IPS-18a (cell line): ENCODE results near the gene SPATS2.
"Not testable (repeated sequence)": the region's sequence is repeated elsewhere in the genome, so short reads cannot be mapped to it uniquely, and the experiment has no call there.

Experiments
- H3K27ac ChIP-seq: one replicate; pipeline ENCODE4 v1.5.1; 2013; ENCODE audit warnings: low read length
- H3K27me3 ChIP-seq: one replicate; pipeline ENCODE4 v1.6.1; 2013; ENCODE audit warnings: mild to moderate bottlenecking, low read length; ENCODE audit not compliant: control insufficient read depth, insufficient read depth
- H3K36me3 ChIP-seq: one replicate; pipeline ENCODE4 v1.6.1; 2013; ENCODE audit warnings: low read depth, low read length; ENCODE audit not compliant: control insufficient read depth
- H3K4me1 ChIP-seq: one replicate; pipeline ENCODE4 v1.6.1; 2013; ENCODE audit warnings: low read depth, low read length; ENCODE audit not compliant: control insufficient read depth
- H3K4me3 ChIP-seq: one replicate; pipeline ENCODE4 v1.5.1; 2013; ENCODE audit warnings: low read length
- H3K9ac ChIP-seq: one replicate; pipeline ENCODE4 v1.6.1; 2013; ENCODE audit warnings: mild to moderate bottlenecking, low read length, moderate library complexity
- H3K9me3 ChIP-seq: one replicate; pipeline ENCODE4 v1.6.1; 2013; ENCODE audit warnings: low read depth, low read length; ENCODE audit not compliant: control insufficient read depth

The SPATS2 gene

DNA sequence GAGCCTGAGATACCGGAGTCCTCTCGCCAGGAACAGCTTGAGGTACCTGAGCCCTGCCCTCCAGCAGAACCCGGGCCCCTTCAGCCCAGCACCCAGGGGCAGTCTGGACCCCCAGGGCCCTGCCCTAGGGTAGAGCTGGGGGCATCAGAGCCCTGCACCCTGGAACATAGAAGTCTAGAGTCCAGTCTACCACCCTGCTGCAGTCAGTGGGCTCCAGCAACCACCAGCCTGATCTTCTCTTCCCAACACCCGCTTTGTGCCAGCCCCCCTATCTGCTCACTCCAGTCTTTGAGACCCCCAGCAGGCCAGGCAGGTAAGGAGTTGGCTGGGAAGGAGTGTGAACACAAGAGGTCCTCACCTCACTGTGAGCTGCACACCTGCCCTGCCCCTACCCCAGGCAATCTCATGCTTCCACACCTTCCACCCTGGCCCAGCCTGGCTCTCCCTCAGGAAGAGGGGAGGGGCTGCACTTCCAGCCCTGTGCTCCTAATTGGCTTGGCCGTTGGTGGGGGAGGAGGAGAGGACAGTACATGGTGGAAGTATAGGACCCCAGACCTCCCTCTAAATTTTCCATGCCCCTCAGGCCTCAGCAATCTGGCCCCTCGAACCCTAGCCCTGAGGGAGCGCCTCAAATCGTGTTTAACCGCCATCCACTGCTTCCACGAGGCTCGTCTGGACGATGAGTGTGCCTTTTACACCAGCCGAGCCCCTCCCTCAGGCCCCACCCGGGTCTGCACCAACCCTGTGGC is 36.5 kb upstream of the SPATS2 start:
- Histone ChIP-seq H3K9ac (no peak overlapping the region), H3K36me3 (peaks cover 37% of the 10 kb centered on the region), H3K27ac (no peak overlapping the region)

DNA sequence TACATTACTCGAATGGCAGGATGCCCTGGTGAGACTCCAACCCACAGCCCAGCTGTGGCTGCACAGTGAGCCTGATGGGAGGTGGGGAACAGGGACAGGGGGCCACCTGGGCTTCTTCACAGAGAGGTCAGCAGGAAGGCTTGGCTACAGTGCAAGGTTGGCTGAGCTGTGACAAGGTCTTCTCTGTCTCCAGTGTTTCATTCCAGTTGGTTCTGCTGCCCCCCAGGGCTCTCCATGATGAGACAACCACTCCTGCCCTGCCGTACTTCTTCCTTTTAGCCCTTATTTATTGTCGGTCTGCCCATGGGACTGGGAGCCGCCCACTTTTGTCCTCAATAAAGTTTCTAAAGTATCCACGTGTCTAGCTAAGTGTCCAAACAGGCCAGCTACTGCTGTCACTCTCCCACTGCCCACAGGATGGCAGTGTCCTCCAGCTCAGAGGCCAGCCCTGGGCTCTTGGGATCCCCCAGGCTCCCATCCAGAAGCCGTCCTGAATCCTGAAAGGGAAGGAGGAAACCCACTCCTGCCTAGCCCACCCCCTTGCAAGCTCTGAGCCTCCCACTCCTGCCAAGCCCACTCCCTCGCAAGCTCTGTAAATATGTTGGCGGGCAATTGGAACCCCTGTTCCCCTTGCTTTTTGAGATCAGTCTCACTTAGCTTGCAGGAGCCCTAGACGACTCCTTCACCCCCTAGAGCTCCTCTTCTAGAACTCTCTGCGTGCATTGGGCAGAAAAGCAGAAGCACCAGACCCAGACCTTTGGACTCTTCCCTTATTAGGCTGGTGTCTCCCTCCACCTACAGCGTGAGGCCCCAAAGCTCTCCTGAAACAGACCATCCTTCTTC is 35.7 kb upstream of the SPATS2 start:
- Histone ChIP-seq H3K9me3 (no peaks in the 10 kb centered on the region), H3K9ac (no peak overlapping the region), H3K4me1 (no peaks in the 10 kb centered on the region), H3K36me3 (peaks cover 30% of the 10 kb centered on the region), H3K27ac (no peak overlapping the region), H3K27me3 (peaks cover 28% of the 10 kb centered on the region), H3K4me3 (no peak overlapping the region)

More for the DNA sequence above, 36.5 kb upstream of the SPATS2 start:
- Histone ChIP-seq H3K4me3 (no peak overlapping the region), H3K9me3 (no peaks in the 10 kb centered on the region), H3K27me3 (peaks cover 20% of the 10 kb centered on the region), H3K4me1 (no peaks in the 10 kb centered on the region)

DNA sequence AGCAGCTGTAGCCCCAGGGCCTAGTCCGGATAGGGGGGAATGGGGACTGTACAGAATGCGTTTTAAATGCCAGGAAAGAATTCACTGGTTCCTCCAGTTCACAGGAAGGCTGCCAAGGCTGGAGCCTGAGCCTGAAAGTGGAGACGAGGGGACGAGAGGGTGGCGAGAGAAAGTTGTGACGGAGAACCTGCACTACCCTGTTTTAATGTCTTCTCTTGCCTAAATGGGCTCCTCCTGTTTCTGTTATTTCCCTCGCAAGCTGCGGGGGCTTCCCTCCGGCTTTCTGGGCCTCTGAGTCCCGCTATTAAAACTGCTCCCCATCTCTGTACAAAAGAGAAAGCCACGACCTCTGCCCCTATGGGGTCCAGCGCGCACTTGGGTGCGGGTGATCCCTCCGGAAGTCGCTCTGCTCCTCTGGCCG is 34.8 kb upstream of the SPATS2 start:
- H3K4me1 ChIP-seq: peaks cover 2% of the 10 kb centered on the region
- no peaks in the 10 kb centered on the region for H3K9me3 ChIP-seq
- H3K4me3 ChIP-seq: no peak overlapping the region
- H3K36me3 ChIP-seq: peaks cover 22% of the 10 kb centered on the region
- H3K9ac ChIP-seq: no peak overlapping the region
- no peak overlapping the region for H3K27ac ChIP-seq
- H3K27me3 ChIP-seq: peaks cover 37% of the 10 kb centered on the region

DNA sequence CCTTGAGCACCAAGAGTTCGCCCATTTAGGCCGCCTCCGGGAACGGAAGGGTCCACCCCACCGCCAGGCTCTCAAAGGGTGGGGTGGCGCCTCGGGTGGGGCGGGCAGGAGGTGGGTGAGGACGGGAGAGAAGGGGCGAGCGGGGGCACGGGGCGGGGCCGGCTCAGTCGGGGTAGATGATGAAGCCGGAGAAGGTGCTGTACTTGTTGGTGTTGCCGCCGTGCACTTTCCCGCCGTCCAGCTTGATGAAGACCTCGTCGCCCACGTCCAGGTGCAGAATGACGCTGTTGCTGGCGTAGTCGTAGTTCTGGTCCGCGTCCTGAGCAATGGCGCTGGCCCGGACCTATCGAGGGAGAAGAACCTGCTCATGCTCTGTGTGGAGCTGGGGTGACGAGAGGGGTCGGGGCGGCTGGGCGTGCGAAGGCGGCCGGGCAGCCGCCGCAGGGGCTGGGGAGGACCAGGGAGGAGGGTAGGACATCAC is 34.3 kb upstream of the SPATS2 start:
- Histone ChIP-seq H3K4me1 (peaks cover 7% of the 10 kb centered on the region), H3K36me3 (peaks cover 22% of the 10 kb centered on the region), H3K9ac (no peak overlapping the region), H3K4me3 (no peak overlapping the region), H3K9me3 (no peaks in the 10 kb centered on the region), H3K27me3 (peaks cover 41% of the 10 kb centered on the region), H3K27ac (no peak overlapping the region)

- H3K36me3 ChIP-seq: peaks cover 21% of the 10 kb centered on the region
- not testable (repeated sequence) for H3K9me3 ChIP-seq, H3K4me3 ChIP-seq, H3K27ac ChIP-seq, H3K9ac ChIP-seq
- H3K4me1 ChIP-seq: peaks cover 16% of the 10 kb centered on the region
- H3K27me3 ChIP-seq: peaks cover 50% of the 10 kb centered on the region
These were observed 33.5 kb upstream of the SPATS2 start for GRCh38 chr12:49333778-49334177.

GRCh38 chr12:49334226-49334625 is 33.0 kb upstream of the SPATS2 start:
- peaks cover 20% of the 10 kb centered on the region for H3K4me1 ChIP-seq
- H3K9ac ChIP-seq: no peak overlapping the region
- H3K4me3 ChIP-seq: no peak overlapping the region
- no peak overlapping the region for H3K27ac ChIP-seq
- H3K36me3 ChIP-seq: peaks cover 17% of the 10 kb centered on the region
- no peaks in the 10 kb centered on the region for H3K9me3 ChIP-seq
- H3K27me3 ChIP-seq: peaks cover 54% of the 10 kb centered on the region

- no peak overlapping the region for H3K27ac ChIP-seq
- H3K4me3 ChIP-seq: no peak overlapping the region
- peaks cover 59% of the 10 kb centered on the region for H3K27me3 ChIP-seq
- H3K9me3 ChIP-seq: no peaks in the 10 kb centered on the region
- H3K9ac ChIP-seq: no peak overlapping the region
- peaks cover 12% of the 10 kb centered on the region for H3K36me3 ChIP-seq
- peaks cover 22% of the 10 kb centered on the region for H3K4me1 ChIP-seq
These were observed 32.6 kb upstream of the SPATS2 start for GRCh38 chr12:49334681-49335080.

DNA sequence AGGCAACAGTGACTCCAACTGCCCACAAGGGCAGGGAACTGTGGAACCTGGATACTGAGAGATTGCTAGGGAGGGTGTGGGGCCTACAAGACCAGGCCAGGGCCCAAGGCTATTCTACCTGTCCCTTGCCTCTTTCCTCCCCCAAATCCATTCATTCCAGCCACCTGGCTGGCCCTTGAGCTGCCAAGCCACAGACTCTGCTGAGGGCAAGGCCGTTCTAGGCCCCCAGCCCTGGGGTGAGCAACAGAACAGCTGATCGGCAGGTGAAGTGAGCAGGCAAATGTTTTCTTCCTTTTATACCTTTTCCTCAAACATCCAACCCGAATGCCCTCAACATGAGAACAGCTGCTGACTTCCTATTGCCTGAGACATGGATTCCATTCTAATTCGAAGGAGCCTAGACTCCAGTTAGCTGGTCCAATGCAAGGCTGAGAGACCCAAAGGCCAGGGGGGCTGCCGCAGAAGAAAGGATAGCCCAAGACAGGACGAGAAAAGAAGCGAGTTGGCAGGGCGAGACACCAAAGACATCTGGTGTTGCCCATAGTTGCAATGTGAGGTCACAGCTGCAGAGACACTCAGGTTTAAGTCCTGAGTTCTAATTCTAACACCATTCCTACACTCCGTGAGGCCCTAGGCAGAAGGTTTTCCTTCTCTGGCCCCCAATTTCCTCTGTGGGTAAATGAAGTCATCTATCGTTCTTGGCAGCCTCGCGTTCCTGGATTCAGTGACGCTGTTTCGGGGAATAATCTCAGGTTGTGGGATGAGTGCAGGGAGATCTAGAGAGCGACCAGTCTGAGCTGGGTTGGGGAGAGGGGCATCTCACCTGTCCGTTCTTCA is 31.9 kb upstream of the SPATS2 start:
- Histone ChIP-seq H3K4me3 (no peak overlapping the region), H3K9ac (no peak overlapping the region), H3K9me3 (no peaks in the 10 kb centered on the region), H3K27ac (no peak overlapping the region), H3K36me3 (peaks cover 7% of the 10 kb centered on the region), H3K27me3 (peaks cover 65% of the 10 kb centered on the region), H3K4me1 (peaks cover 24% of the 10 kb centered on the region)

DNA sequence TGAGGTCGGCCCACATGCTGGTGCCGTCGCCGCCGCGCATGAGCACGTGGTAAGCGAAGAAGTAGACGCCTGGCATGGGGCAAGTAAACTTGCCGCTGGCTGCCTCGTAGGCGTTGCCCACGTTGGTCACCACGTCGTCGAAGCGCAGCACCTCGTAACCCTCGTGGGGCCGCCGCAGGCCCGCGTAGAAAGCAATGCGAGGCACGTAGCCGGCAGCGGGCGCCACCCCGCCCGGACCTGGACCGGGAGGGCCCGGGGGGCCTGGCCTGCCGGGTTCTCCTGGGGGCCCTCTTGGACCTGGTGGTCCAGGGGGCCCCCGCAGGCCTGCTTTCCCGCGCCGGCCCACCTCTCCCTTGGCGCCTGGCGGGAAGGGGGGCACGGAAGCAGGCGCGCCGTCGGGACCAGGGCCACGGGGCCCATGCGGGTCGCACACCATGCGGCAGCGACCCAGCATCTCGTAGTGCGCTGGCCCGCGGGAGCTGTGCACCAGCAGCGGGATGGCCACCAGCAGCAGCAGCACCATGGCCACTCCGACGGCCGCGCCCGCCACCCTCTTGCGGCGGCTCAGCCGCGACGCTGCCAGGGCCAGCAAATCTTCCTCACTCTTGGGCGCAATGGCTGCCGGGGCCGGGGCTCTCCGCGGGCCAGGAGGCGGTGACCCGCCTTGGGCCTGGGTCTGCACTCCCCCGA is 31.2 kb upstream of the SPATS2 start:
- peak overlapping the region; percentile 49 for H3K4me3 ChIP-seq
- peaks cover 73% of the 10 kb centered on the region for H3K27me3 ChIP-seq
- no peaks in the 10 kb centered on the region for H3K36me3 ChIP-seq
- no peaks in the 10 kb centered on the region for H3K9me3 ChIP-seq
- peaks cover 30% of the 10 kb centered on the region for H3K4me1 ChIP-seq
- no peak overlapping the region for H3K27ac ChIP-seq
- no peak overlapping the region for H3K9ac ChIP-seq

DNA sequence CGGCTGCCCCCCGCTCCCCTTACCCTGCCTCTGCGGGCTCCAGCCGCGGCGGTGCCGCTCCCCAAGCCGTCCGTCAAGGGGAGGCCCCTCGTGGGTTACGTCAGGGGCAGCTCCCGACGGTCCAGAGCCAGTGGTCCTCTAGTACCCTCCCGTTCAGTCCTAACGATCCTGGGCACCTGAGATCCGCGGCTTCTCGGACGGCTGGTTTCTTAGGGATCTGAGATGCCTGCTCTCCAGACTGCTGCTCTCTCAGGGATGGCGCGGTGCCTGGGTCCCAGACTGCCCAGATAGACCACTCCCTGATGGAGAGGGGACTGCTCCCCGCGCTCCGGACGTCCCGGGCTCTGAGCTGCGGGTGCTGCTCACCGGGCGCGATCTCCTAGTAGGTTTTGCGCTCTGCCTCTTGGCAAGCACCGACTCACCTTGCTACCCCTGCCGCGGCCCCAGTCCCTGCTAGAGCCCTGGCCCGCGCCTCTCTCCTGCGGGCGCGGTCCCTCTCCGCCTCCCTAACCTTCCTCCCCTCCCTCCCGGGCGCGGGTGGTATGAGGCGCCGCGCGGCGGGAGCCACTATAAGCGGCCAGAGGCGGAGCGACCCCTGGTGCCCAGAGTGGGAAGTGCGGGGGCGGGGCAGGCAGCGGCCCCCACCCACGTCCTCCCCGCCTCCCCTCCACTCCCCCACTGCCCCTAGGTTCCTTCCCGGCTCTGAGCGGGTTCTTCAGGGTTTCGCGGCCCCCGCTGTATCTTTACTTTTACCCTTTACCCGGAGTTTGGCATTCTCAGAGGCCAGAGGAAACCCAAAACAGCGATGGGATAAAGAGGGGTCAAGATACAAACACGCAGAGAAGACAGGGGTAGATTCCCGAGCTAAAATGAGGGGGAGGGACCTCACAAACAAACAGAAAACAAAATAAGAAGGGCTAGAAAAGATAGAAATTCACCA is 30.3 kb upstream of the SPATS2 start, which contains the start of gene C1QL4:
TSS of gene C1QL4 (minus strand) at position 544 of the 940 bp plus-strand sequence. CDS start 711 bp downstream, outside the sequence.
- H3K36me3 ChIP-seq: no peaks in the 10 kb centered on the region
- peaks cover 81% of the 10 kb centered on the region for H3K27me3 ChIP-seq
- H3K4me1 ChIP-seq: peaks cover 34% of the 10 kb centered on the region
- H3K4me3 ChIP-seq: peak within 1 kb of the TSS; percentile 49
- H3K27ac ChIP-seq: no peak within 1 kb of the TSS
- no peak within 1 kb of the TSS for H3K9ac ChIP-seq
- no peaks in the 10 kb centered on the region for H3K9me3 ChIP-seq
